ENCODE measurements around the gene CPN2.

GRCh38 chr3:194395212-194395611 lies 44.1 kb upstream of the CPN2 start:
- TF ChIP-seq POLR2AphosphoS5 (IDR thresholded peaks at IDR 0.05; ENCODE audit: insufficient read depth, low read depth, low read length) (no peak), CTCF (IDR thresholded peaks at IDR 0.05; ENCODE audit: extremely low read depth in 1 of 2, insufficient read depth in 1 of 2, low read depth in 1 of 2, low read length in 2 of 2) (no peak), MYC (IDR thresholded peaks at IDR 0.05; ENCODE audit: low read depth, low read length) (no peak), POLR2A (IDR thresholded peaks at IDR 0.05; ENCODE audit: low read depth, low read length) (no peak)

All from endothelial cell of umbilical vein (primary cell).